Stimulated activated CD8-positive, alpha-beta memory T cell treated with anti-CD3 and anti-CD28 coated beads, Interleukin-7, amount 100 ng/mL, for 1 hour (primary cell): ENCODE measurements around the gene RSRC1.
"Not testable (repeated sequence)": the region's sequence is repeated elsewhere in the genome, so short reads cannot be mapped to it uniquely, and the experiment has no call there.

Source experiments
- DNase-seq, 2 donors: peaks; one replicate each; pipeline ENCODE4 v3.0.0-alpha.2; 2020; ENCODE audit warnings: low read depth in 2 of 2

The RSRC1 gene

DNA sequence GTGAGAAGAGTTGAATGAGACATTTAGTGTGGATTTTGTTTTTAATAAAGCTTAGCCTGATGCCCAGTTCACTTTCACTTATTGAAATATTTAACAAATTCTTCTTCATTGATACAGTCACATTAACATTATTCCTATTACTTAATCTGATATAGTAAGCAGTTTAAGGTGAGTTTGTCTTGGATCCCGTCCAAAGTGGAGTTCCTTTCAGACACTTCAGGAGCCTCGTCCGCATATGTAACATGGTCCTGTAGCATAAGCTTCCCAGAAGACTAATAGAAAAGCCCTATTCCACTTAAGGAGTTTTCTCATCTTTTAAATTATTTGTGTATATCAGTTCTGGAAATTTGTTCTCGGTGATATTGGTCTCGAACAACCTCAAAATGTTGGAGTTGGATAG is 421.4 kb downstream of the RSRC1 start:
- no peak for DNase-seq

- no peak for DNase-seq
These were observed 422.3 kb downstream of the RSRC1 start for GRCh38 chr3:158532099-158532734.

GRCh38 chr3:158535918-158536317 is 426.0 kb downstream of the RSRC1 start:
- no peak for DNase-seq

GRCh38 chr3:158539414-158540014 is 429.6 kb downstream of the RSRC1 start:
- no peak for DNase-seq

GRCh38 chr3:158540066-158540465 is 430.2 kb downstream of the RSRC1 start:
- DNase-seq = no peak

- no peak for DNase-seq
These were observed 438.8 kb downstream of the RSRC1 start for GRCh38 chr3:158548691-158549090.

- not testable (repeated sequence) for DNase-seq
These were observed 440.0 kb downstream of the RSRC1 start for GRCh38 chr3:158549938-158550337.

DNA sequence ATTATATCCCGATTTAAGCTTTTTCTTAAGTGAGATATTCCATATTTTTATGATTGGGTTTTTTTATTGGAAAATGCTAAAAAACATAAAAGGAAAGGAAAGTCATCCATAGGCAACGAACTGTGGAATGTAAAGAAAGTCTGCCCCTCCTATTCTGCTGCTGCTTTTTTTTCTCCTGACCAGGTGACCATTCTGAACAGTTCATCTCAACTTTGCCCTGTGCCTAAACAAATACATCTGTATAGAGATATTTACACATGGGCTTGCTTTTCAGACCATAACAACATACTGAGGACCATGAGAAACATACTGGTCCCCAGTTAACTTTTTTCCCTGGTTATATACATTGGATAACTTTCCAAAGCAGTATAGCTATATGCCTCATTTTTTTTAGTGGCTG is 442.2 kb downstream of the RSRC1 start:
- no peak for DNase-seq

- DNase-seq = no peak
These were observed 449.6 kb downstream of the RSRC1 start for GRCh38 chr3:158559504-158559903.

- DNase-seq = no peak
These were observed 451.1 kb downstream of the RSRC1 start for GRCh38 chr3:158560979-158561378.

DNA sequence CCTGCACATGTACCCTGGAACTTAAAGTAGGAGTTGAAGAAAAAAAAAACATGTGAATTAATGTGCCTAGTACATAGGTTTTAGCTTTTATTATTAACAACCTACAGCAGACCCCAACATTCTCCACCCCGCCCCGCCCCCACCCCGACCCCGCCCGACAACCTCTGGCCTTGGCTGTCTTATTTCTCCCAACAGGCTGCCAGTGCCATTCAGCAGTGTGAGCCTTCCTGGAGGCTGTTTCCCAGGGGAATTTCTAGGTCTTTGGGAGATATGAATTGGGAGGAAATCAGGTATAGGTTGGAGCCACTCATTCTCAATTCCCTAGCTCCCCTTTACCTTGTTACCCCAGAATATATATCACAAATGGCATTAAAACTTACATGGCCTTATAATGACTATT is 452.8 kb downstream of the RSRC1 start:
- DNase-seq = no peak

GRCh38 chr3:158563076-158563475 is 453.2 kb downstream of the RSRC1 start:
- DNase-seq = no peak

GRCh38 chr3:158565076-158565475 is 455.2 kb downstream of the RSRC1 start:
- no peak for DNase-seq

GRCh38 chr3:158568784-158569183 is 458.9 kb downstream of the RSRC1 start:
- DNase-seq = no peak

- DNase-seq = no peak
These were observed 459.9 kb downstream of the RSRC1 start for GRCh38 chr3:158569794-158570193.

DNA sequence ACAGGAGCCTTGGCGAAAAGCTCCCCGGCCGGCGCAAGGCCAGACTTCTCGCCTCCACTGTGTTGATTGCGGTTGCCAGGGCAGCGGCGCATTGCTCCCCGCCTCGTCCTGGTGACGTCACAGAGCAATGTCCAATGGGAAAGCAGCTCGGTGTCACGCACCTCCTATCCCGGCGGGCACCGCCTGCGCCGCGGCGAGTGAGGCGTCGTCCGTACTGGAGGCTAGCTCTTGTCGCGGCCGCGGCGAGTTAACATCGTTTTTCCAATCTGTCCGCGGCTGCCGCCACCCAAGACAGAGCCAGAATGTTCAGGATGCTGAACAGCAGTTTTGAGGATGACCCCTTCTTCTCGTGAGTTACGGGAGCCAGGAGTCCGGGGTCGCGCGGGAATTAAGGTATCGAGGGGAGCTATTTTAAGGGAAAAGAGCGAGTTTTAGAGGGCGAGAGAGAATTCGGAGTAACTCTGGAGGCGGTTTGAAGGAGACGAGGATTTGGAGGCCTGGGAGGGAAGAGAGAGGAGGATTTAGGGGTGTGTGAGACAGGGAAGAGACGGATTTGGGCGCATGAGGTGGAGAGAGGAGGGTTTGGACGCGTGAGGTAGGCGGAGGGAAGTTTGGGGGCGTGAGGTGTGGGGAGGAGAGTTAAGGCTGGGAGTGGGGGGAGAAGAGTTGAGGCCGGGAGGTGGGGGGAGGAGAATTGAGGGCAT is 461.3 kb downstream of the RSRC1 start, which contains the start of gene MLF1:
TSS of gene MLF1 (plus strand) at position 196 of the 704 bp plus-strand sequence. CDS start at position 303, 107 bp downstream.
- DNase-seq = peak; percentile 33 to 65

DNA sequence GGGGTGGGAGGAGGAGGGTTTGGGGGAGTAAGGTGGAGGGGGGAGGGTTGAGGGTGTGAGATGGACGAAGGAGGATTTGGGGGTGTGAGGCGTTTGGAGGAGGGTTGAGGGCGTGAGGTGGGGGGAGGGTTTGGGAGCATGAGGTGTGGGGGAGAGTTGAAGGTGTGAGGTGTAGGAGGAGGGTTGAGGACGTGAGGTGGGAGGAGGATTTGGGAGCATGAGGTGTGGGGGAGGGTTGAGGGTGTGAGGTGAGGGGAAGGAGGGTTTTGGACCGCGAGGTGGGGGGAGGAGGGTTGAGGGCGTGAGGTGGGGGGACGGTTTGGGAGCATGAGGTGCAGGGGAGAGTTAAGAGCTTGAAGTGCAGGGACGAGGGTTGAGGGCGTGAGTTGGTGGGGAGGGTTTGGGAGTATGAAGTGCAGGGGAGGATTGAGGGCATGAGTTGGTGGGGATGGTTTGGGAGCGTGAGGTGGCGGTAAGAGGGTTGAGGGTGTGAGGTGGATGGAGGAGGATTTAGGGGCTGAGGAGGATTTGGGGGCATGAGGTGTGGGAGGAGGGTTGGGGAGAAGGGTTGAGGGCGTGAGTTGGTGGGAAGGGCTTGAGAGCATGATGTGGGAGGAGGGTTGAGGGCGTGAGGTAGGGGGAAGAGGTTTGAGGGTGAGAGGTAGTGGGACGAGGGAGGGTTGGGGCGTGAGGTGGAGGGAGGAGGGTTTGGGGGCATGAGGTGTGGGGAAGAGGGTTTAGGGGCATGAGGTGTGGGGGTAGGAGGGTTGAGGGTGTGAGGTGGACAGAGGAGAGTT is 462.3 kb downstream of the RSRC1 start:
- DNase-seq = no peak

- DNase-seq = no peak
These were observed 462.8 kb downstream of the RSRC1 start for GRCh38 chr3:158572766-158573060.

DNA sequence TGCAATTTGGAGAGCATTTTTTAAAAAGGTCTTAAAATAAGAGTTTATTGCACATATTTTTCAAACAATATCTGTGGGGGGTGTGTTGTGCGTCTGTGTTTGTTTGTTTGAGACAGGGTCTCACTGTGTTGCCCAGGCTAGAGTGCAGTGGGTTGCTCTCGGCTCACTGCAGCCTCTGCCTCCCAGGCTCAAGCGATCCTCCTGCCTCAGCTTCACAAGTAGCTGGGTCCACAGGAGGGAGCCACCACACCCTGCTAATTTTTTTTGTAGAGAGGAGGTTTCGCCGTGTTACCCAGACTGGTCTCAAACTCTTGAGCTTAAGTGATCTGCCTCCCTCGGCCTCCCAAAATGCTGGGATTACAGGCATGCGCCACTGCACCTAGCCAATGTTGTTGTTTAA is 463.8 kb downstream of the RSRC1 start:
- no peak for DNase-seq

DNA sequence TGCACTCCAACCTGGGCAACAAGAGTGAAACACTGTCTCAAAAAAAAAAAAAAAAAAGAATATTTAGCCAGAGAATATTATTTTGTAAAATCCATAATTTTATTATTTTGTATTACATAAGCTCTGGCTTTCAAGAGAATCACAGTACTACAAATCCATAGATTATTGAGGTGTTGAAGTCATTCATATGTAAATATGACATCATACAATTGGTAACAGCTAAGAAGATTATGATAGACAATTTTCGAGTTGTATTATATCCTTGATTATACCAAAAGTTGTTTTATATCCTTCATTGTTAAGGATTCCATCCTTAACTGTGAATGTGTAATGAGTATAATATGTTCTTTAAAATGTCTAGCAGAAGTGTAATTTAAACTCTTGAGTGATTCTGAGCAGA is 464.8 kb downstream of the RSRC1 start:
- DNase-seq = no peak

GRCh38 chr3:158590223-158590622 is 480.3 kb downstream of the RSRC1 start:
- DNase-seq = no peak
